GM21717 (cell line): ENCODE results near the gene PAPLN.

Experiments used
- ATAC-seq: cut with Tn5 transposase; IDR thresholded peaks from one replicate; pipeline ENCODE4 v1.9.1; 2021; ENCODE audit warnings: mild to moderate bottlenecking, moderate library complexity; ENCODE audit not compliant: unreplicated experiment

The PAPLN gene

GRCh38 chr14:73227812-73228781 is 9.2 kb upstream of the PAPLN start:
- ATAC-seq: no peak

GRCh38 chr14:73230051-73230450 is 7.3 kb upstream of the PAPLN start:
- ATAC-seq: no peak

DNA sequence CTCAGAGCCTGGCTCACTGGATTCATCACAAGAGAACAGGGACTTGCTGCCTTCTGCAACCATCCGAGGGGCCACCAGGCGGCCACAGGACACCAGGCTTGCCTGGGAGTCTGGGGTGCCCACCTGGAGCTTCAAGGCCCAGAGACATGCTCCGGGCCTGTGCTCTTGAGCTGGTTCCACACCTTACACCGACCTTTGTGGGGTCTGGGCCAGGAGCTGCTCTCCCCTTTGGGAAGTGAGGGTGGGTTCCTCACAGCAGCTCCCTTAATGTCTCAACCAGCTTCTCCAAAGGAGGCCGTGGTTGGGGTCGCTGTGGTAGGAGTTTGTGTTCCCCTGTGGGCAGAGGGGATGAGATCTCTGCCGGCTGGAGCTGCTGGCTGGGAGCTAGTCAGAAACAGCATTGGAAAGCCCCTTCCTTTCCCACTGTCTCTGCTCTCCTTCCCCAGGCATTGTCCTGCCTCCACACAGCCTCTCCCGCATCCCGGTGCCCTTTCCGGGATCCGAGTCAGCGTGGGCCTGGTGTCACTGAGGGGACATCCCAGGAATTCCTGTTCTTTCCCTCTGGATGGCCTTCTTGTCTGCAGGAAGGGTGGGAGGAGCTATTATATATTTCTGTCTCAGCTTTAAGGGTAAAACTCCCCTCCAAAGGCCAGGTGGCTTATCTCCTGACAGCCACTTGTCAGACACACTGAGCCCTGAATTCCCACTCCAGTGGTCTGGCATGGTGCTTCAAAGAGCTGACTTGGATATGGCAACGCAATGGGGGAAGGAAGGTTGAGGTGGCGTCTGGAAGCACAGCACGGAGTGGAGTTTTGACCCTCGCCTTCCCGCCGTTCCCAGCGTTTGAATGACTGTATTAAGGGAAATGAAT is 5.1 kb upstream of the PAPLN start:
- no peak for ATAC-seq

- no peak for ATAC-seq
These were observed 4.3 kb upstream of the PAPLN start for GRCh38 chr14:73232984-73233383.

- no peak for ATAC-seq
These were observed 3.7 kb upstream of the PAPLN start for GRCh38 chr14:73233564-73233963.

DNA sequence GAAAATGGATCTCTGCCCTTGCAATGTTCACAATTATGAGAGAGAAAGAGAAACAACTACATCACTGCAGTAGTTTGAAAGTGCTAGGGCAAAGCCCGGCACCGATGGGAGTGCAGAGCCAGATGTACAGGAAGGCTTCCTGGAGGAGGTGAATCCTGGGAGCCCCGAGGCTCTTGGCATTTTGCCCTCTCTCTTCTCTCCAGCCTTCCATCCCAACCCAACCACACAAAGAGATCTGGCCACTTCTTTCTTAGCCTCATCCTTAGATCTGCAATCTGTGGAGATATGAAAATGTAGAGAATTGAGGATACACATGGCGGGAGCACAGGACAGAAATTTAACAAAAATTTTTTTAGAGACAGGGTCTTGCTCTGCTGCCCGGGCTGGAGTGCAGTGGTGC is 3.3 kb upstream of the PAPLN start:
- no peak for ATAC-seq

DNA sequence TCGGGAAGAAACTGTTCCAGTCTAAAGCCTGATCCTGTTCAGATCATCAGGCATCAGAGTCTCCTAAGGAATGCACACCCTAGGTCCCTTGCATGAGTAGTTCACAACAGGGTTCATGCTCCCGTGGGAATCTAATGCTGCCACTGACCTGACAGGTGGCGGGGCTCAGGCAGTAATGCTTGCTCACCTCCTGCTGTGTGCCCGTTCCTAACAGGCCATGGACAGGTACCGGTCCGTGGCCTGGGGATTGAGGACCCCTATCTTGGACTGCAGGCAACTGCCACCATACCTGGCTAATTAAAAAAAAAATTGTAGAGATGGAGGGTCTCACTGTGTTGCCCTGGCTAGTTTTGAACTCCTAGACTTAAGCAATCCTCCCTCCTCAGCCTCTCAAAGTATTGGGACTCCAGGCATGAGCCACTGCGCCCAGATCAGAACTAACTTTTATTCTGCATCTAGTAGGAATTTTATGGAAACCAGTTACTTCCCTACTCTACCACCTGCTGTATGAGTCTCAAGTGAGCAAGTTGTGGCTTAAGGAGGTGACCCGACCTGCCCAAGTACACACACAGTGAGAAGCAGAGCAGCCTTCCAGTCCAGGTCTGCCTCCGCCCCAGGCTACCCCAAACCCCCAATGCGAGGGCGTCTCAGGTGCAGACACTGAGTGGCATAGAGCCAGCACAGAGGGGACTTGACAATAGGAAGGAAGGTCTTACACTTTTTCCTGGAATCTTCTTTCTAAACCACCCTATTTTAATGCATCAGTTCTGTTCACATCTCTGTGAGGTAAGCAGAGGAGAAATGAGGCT is 2.5 kb upstream of the PAPLN start:
- no peak for ATAC-seq

- ATAC-seq: no peak
These were observed 1.7 kb upstream of the PAPLN start for GRCh38 chr14:73235531-73236155.

DNA sequence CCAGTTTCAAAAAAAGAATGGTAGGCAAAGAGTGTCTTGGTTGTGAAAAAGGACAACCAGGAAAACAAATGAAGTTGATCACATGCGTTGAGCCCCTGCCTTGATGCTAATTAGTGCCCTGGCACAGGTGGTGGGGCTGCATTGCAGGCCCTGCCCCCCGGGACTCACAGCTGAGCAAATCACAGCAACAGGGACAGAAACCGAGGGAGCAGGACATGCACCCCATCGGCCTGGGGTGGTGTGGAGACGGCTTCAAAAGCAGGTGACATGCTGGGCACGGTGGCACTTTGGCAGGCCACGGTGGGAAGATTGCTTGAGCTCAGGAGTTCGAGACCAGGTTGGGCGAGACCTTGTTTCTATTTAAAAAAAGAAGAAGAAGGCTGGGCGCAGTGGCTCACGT is 1.1 kb upstream of the PAPLN start:
- ATAC-seq: no peak

GRCh38 chr14:73236752-73237218 is 521 bp upstream of the PAPLN start:
- no peak for ATAC-seq

DNA sequence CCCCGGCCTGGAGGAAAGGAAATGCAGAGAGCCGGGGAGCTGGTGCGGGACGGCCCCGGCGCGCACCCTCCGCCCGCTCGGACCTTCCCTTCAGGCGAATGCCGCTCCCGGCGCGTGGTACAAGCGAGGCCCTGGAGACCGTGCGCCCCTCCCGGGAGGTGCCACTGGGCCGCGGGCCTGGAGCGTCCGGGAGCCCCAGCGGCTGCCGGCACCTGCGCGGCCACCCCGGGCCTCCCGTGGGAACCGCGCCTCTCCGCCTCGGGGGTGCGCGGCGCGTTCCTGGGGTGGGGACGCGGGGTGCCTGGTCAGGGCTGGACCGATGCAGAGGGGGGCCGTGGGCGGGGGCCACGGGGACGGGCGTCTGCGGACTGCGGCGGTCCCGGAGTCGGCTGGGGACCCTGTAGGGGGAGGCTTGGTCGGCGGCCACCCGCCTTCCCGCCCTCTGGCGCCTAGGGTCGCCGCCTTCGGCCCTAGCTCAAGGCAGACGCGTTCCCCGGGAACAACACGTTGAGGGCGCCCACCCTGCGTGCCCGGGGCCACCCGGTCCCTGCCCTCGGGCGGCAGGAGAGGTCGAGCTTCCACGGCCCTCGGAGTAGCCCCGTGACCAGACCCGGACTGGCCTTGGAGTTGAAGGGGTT is 599 bp downstream of the PAPLN start:
- ATAC-seq: no peak

GRCh38 chr14:73238424-73238852 is 1.1 kb downstream of the PAPLN start:
- no peak for ATAC-seq

GRCh38 chr14:73238941-73239340 is 1.6 kb downstream of the PAPLN start:
- no peak for ATAC-seq

GRCh38 chr14:73239393-73240241 is 2.3 kb downstream of the PAPLN start:
- no peak for ATAC-seq

DNA sequence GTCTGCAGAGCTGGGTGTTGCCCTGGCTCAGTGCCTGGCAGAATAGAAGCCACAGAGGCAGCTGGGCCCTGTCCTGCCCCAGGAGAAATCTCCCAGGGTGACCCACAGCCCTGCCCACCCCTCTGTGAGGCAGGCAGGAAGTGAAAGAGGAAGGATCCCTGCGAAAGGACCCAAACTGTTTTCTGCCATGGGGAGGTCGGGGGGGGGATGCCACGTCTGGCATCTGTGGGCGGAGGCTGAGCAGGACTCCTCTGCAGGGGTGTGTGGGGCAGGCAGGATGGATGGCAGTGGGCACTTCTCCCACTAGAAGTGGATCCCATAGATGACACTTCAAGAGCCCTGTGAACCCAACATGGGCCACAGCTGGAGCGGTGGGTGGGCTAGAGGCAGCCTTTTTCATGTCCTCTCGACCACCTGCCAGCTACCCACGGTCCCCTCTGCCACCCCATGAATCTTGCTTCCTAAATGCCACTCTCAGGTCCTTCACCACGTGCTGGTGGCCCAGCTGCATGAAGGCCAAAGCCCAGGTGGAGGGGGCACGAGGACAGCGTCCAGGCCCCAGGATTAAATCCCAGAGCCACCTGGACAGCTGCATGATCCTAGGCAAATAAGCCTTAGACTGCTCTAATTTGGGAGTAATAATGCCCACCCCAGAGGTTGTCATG is 3.6 kb downstream of the PAPLN start:
- ATAC-seq: no peak

- no peak for ATAC-seq
These were observed 4.3 kb downstream of the PAPLN start for GRCh38 chr14:73241481-73242165.

- no peak for ATAC-seq
These were observed 5.1 kb downstream of the PAPLN start for GRCh38 chr14:73242357-73242901.

GRCh38 chr14:73243341-73243740 is 6.0 kb downstream of the PAPLN start:
- ATAC-seq: no peak
